ENCODE data around the gene APMAP. TPM values are rescaled to one million over a fixed set of nuclear protein-coding genes. Genes with fewer than 3 reads are reported as not detected.

APMAP gene
- polyA plus RNA-seq, 1 of the 3 experiments (the other 2 are of a cell fraction) = 107 TPM

DNA sequence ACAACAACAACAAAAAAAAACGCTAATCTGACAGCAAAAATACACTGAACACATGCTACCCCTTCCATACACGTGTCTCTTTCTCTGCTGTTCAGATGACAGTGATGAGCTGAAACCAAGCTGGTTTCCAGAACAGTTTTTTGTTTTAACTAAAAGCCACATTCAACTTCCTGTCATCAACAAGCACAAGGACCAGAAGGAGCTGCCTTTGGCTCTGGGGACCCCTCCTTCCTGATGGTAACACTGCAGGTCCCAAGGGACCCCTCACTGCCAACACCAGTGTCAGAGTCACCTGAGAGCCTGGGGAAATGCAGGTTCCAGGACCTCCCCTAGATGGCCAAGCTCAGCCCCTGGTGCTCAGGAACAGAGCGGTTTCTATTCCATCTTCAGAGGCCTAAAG, 37.5 kb downstream of the APMAP start:
- Histone ChIP-seq H3K36me3 (replicated peaks in 1 of 2; ENCODE audit: control insufficient read depth in 1 of 2, insufficient read depth in 2 of 2, low read length in 1 of 2) (peaks cover 0 to 18% of the 10 kb centered on the region in 2 experiments), H3K27ac (ENCODE audit: low read depth in 2 of 2, low read length in 1 of 2) (no peak overlapping the region), H3K4me2 (no peak overlapping the region), H3F3A (replicated peaks; ENCODE audit: insufficient read depth) (no peaks in the 10 kb centered on the region), H3K9me3 (no peaks in the 10 kb centered on the region), H3K9ac (no peak overlapping the region), H2AFZ (ENCODE audit: low read depth) (no peak overlapping the region), H3K27me3 (ENCODE audit: insufficient read depth) (no peaks in the 10 kb centered on the region), H3K4me1 (ENCODE audit: control insufficient read depth in 1 of 2, insufficient read depth in 2 of 2, low read depth in 1 of 2, low read length in 1 of 2) (peaks cover 0 to 6% of the 10 kb centered on the region in 2 experiments; a peak in 1 of 4 replicates), H4K20me1 (ENCODE audit: insufficient read depth) (no peaks in the 10 kb centered on the region), H3K4me3 (ENCODE audit: low read depth in 2 of 2, low read length in 1 of 2) (no peak overlapping the region), H3K79me2 (ENCODE audit: insufficient read depth) (no peaks in the 10 kb centered on the region), H3K9me2 (no peaks in the 10 kb centered on the region)
- 84% methylated on average over 3 of the region's 3 CpGs for WGBS (ENCODE audit: low lambda C conversion rate)
- CTCF ChIA-PET = no interaction called here
- TF ChIP-seq CHD2 (IDR thresholded peaks at IDR 0.05; ENCODE audit: low read length, partially characterized antibody) (no peak), POLR2AphosphoS5 (IDR thresholded peaks at IDR 0.05; ENCODE audit: low read depth, low read length) (no peak), JUND (IDR thresholded peaks at IDR 0.05) (no peak), FOSL2 (IDR thresholded peaks at IDR 0.05; ENCODE audit: borderline replicate concordance, low read depth) (no peak), NRF1 (IDR thresholded peaks at IDR 0.05; ENCODE audit: low read depth, low read length) (no peak), NFIC (IDR thresholded peaks at IDR 0.05; ENCODE audit: borderline replicate concordance) (no peak), SMC3 (IDR thresholded peaks at IDR 0.05; ENCODE audit: low read depth, low read length) (no peak), RXRA (IDR thresholded peaks at IDR 0.05; ENCODE audit: borderline replicate concordance, low read depth) (no peak), FOXJ3 (CRISPR knock-in tag; IDR thresholded peaks at IDR 0.05) (no peak), TCF12 (IDR thresholded peaks at IDR 0.05) (no peak), MXI1 (IDR thresholded peaks at IDR 0.05; ENCODE audit: low read depth, low read length) (no peak), FOXM1 (IDR thresholded peaks at IDR 0.05; ENCODE audit: low read depth) (no peak)
- TF ChIP-seq, protein P1, sequence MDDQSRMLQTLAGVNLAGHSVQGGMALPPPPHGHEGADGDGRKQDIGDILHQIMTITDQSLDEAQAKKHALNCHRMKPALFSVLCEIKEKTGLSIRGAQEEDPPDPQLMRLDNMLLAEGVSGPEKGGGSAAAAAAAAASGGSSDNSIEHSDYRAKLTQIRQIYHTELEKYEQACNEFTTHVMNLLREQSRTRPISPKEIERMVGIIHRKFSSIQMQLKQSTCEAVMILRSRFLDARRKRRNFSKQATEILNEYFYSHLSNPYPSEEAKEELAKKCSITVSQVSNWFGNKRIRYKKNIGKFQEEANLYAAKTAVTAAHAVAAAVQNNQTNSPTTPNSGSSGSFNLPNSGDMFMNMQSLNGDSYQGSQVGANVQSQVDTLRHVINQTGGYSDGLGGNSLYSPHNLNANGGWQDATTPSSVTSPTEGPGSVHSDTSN (IDR thresholded peaks at IDR 0.05) = no peak
- TF ChIP-seq, protein P2, sequence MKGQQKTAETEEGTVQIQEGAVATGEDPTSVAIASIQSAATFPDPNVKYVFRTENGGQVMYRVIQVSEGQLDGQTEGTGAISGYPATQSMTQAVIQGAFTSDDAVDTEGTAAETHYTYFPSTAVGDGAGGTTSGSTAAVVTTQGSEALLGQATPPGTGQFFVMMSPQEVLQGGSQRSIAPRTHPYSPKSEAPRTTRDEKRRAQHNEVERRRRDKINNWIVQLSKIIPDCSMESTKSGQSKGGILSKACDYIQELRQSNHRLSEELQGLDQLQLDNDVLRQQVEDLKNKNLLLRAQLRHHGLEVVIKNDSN (IDR thresholded peaks at IDR 0.05; ENCODE audit: borderline replicate concordance, low read depth) = no peak
- TF ChIP-seq, protein P3, sequence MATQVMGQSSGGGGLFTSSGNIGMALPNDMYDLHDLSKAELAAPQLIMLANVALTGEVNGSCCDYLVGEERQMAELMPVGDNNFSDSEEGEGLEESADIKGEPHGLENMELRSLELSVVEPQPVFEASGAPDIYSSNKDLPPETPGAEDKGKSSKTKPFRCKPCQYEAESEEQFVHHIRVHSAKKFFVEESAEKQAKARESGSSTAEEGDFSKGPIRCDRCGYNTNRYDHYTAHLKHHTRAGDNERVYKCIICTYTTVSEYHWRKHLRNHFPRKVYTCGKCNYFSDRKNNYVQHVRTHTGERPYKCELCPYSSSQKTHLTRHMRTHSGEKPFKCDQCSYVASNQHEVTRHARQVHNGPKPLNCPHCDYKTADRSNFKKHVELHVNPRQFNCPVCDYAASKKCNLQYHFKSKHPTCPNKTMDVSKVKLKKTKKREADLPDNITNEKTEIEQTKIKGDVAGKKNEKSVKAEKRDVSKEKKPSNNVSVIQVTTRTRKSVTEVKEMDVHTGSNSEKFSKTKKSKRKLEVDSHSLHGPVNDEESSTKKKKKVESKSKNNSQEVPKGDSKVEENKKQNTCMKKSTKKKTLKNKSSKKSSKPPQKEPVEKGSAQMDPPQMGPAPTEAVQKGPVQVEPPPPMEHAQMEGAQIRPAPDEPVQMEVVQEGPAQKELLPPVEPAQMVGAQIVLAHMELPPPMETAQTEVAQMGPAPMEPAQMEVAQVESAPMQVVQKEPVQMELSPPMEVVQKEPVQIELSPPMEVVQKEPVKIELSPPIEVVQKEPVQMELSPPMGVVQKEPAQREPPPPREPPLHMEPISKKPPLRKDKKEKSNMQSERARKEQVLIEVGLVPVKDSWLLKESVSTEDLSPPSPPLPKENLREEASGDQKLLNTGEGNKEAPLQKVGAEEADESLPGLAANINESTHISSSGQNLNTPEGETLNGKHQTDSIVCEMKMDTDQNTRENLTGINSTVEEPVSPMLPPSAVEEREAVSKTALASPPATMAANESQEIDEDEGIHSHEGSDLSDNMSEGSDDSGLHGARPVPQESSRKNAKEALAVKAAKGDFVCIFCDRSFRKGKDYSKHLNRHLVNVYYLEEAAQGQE (IDR thresholded peaks at IDR 0.05; ENCODE audit: low read depth, low read length) = no peak
- TF ChIP-seq, protein P4, sequence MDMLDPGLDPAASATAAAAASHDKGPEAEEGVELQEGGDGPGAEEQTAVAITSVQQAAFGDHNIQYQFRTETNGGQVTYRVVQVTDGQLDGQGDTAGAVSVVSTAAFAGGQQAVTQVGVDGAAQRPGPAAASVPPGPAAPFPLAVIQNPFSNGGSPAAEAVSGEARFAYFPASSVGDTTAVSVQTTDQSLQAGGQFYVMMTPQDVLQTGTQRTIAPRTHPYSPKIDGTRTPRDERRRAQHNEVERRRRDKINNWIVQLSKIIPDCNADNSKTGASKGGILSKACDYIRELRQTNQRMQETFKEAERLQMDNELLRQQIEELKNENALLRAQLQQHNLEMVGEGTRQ (IDR thresholded peaks at IDR 0.05; ENCODE audit: borderline replicate concordance, low read depth, low read length) = no peak
- TF ChIP-seq, protein P5, sequence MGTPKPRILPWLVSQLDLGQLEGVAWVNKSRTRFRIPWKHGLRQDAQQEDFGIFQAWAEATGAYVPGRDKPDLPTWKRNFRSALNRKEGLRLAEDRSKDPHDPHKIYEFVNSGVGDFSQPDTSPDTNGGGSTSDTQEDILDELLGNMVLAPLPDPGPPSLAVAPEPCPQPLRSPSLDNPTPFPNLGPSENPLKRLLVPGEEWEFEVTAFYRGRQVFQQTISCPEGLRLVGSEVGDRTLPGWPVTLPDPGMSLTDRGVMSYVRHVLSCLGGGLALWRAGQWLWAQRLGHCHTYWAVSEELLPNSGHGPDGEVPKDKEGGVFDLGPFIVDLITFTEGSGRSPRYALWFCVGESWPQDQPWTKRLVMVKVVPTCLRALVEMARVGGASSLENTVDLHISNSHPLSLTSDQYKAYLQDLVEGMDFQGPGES (IDR thresholded peaks at IDR 0.05; ENCODE audit: low read depth, low read length) = no peak
- POLR2A ChIA-PET = no interaction called here
- DNase-seq = no peak
